Endodermal cell (in vitro differentiated cells): ENCODE measurements around the gene CORO2B. TPM values are rescaled to one million over a fixed set of nuclear protein-coding genes. Genes with fewer than 3 reads are reported as not detected.
"Not testable (repeated sequence)": the region's sequence is repeated elsewhere in the genome, so short reads cannot be mapped to it uniquely, and the experiment has no call there.

Experiments used
- DNase-seq: peaks from one replicate; pipeline ENCODE4 v3.0.0-alpha.2; 2017
- H3K27ac ChIP-seq: 2 replicates; pipeline ENCODE4 v1.5.1; 2013; ENCODE audit warnings: mild to moderate bottlenecking, low read depth, low read length, moderate library complexity
- H3K27me3 ChIP-seq: 2 replicates; pipeline ENCODE4 v1.6.1; 2013; ENCODE audit warnings: mild to moderate bottlenecking, low read length, moderate library complexity; ENCODE audit not compliant: insufficient read depth, control insufficient read depth, poor library complexity, severe bottlenecking
- H3K36me3 ChIP-seq: 2 replicates; pipeline ENCODE4 v1.7.0; 2013; ENCODE audit warnings: mild to moderate bottlenecking, low read length, moderate library complexity; ENCODE audit not compliant: control insufficient read depth, insufficient read depth
- H3K4me1 ChIP-seq: one replicate; pipeline ENCODE4 v1.7.0; 2013; ENCODE audit warnings: low read length; ENCODE audit not compliant: control insufficient read depth, insufficient read depth
- H3K4me3 ChIP-seq: 2 replicates; pipeline ENCODE4 v1.5.1; 2013; ENCODE audit warnings: mild to moderate bottlenecking, low read length, moderate library complexity
- H3K9ac ChIP-seq: 2 replicates; pipeline ENCODE4 v1.6.1; 2013; ENCODE audit warnings: mild to moderate bottlenecking, low read length, moderate library complexity; ENCODE audit not compliant: poor library complexity, severe bottlenecking; ENCODE audit errors: extremely low read depth
- H3K9me3 ChIP-seq: 2 replicates; pipeline ENCODE4 v1.6.1; 2013; ENCODE audit warnings: mild to moderate bottlenecking, low read length, moderate library complexity; ENCODE audit not compliant: control insufficient read depth
- H3K27ac Mint-ChIP-seq: 2 replicates; pipeline ENCODE4 v1.8.0; 2020; ENCODE audit warnings: mixed read lengths
- H3K27me3 Mint-ChIP-seq: 2 replicates; pipeline ENCODE4 v1.8.0; 2021; ENCODE audit warnings: mild to moderate bottlenecking, mixed read lengths; ENCODE audit not compliant: insufficient read depth
- H3K36me3 Mint-ChIP-seq: 2 replicates; pipeline ENCODE4 v1.8.0; 2020; ENCODE audit warnings: low read depth, mixed read lengths
- H3K4me1 Mint-ChIP-seq: 2 replicates; pipeline ENCODE4 v1.8.0; 2020; ENCODE audit warnings: mixed read lengths
- H3K4me3 Mint-ChIP-seq: 2 replicates; pipeline ENCODE4 v1.8.0; 2020; ENCODE audit warnings: mild to moderate bottlenecking, moderate library complexity, mixed read lengths
- H3K9me3 Mint-ChIP-seq: 2 replicates; pipeline ENCODE4 v1.8.0; 2020; ENCODE audit warnings: mild to moderate bottlenecking, mixed read lengths
- WGBS, 2 experiments: methylation state at CpG; one replicate each; pipeline versions ENCODE4 v1.1.5 to v1.1.7; 2013; ENCODE audit warnings: missing lambda C conversion rate in 2 of 2, mixed read lengths in 1 of 2; ENCODE audit not compliant: insufficient coverage in 1 of 2, insufficient read length in 1 of 2; 5-methylcytosine and 5-hydroxymethylcytosine counted together
- total RNA-seq, 2 donors: library from RNA; stranded (reverse); fragmentation: NEBNext Ultra II Directional in 1 of 2; extraction: Animal tissue kit (Norgen Biotek cat#: 25700) in 1 of 2; gene quantifications; 2 replicates in 1 of 2; 3 replicates in 1 of 2; pipeline ENCODE4 v1.2.1, GENCODE V29; 2021
- TF ChIP-seq, protein P1 (sequence below): fragments of 200-600 bp; sonication (generic); conservative IDR thresholded peaks from 2 replicates; pipeline ENCODE4 v1.5.0; 2021; ENCODE audit warnings: antibody characterized with exemption, mild to moderate bottlenecking

The CORO2B gene
- total RNA-seq, 2 donors from 2014 or later: 1.1 to 1.2 TPM

GRCh38 chr15:68751622-68752021 is 172.8 kb downstream of the CORO2B start:
- no peak for DNase-seq
- no peaks in the 10 kb centered on the region for H3K27me3 Mint-ChIP-seq
- Histone ChIP-seq H3K27me3 (no peaks in the 10 kb centered on the region), H3K9me3 (no peaks in the 10 kb centered on the region), H3K4me1 (no peaks in the 10 kb centered on the region), H3K27ac (no peak overlapping the region), H3K9ac (no peak overlapping the region), H3K4me3 (no peak overlapping the region), H3K36me3 (no peaks in the 10 kb centered on the region)
- H3K36me3 Mint-ChIP-seq: no peaks in the 10 kb centered on the region
- no peaks in the 10 kb centered on the region for H3K4me1 Mint-ChIP-seq
- no peak overlapping the region for H3K4me3 Mint-ChIP-seq
- TF ChIP-seq, protein P1, sequence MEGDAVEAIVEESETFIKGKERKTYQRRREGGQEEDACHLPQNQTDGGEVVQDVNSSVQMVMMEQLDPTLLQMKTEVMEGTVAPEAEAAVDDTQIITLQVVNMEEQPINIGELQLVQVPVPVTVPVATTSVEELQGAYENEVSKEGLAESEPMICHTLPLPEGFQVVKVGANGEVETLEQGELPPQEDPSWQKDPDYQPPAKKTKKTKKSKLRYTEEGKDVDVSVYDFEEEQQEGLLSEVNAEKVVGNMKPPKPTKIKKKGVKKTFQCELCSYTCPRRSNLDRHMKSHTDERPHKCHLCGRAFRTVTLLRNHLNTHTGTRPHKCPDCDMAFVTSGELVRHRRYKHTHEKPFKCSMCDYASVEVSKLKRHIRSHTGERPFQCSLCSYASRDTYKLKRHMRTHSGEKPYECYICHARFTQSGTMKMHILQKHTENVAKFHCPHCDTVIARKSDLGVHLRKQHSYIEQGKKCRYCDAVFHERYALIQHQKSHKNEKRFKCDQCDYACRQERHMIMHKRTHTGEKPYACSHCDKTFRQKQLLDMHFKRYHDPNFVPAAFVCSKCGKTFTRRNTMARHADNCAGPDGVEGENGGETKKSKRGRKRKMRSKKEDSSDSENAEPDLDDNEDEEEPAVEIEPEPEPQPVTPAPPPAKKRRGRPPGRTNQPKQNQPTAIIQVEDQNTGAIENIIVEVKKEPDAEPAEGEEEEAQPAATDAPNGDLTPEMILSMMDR: no peak
- peaks cover 2% of the 10 kb centered on the region for H3K9me3 Mint-ChIP-seq
- H3K27ac Mint-ChIP-seq: no peak overlapping the region

GRCh38 chr15:68755731-68756130 is 176.9 kb downstream of the CORO2B start:
- no peak for DNase-seq
- Histone ChIP-seq H3K4me3 (no peak overlapping the region), H3K27me3 (no peaks in the 10 kb centered on the region), H3K9me3 (no peaks in the 10 kb centered on the region), H3K4me1 (no peaks in the 10 kb centered on the region), H3K27ac (no peak overlapping the region), H3K36me3 (no peaks in the 10 kb centered on the region), H3K9ac (no peak overlapping the region)
- no peaks in the 10 kb centered on the region for H3K36me3 Mint-ChIP-seq
- H3K4me1 Mint-ChIP-seq: no peaks in the 10 kb centered on the region
- H3K27me3 Mint-ChIP-seq: no peaks in the 10 kb centered on the region
- H3K4me3 Mint-ChIP-seq: no peak overlapping the region
- H3K27ac Mint-ChIP-seq: no peak overlapping the region
- H3K9me3 Mint-ChIP-seq: no peaks in the 10 kb centered on the region
- 86 to 89% methylated on average over 1 of the region's 2 CpGs for WGBS, 2 experiments
- TF ChIP-seq, protein P1: no peak

- not testable (repeated sequence) for H3K9me3 Mint-ChIP-seq, H3K4me1 ChIP-seq, H3K36me3 Mint-ChIP-seq, H3K27ac Mint-ChIP-seq, H3K4me3 Mint-ChIP-seq, H3K27me3 Mint-ChIP-seq, H3K9me3 ChIP-seq, H3K9ac ChIP-seq, DNase-seq, H3K27me3 ChIP-seq, H3K27ac ChIP-seq, H3K4me1 Mint-ChIP-seq, H3K36me3 ChIP-seq, H3K4me3 ChIP-seq
- WGBS, 2 experiments: 93 to 94% methylated on average over 1 of the region's 1 CpG
Measured at GRCh38 chr15:68759982-68760579, 181.3 kb downstream of the CORO2B start.

- DNase-seq: no peak
- no peaks in the 10 kb centered on the region for H3K4me1 Mint-ChIP-seq
Measured at GRCh38 chr15:68763063-68763462, 184.3 kb downstream of the CORO2B start.

More at GRCh38 chr15:68763063-68763462, 184.3 kb downstream of the CORO2B start:
- Histone ChIP-seq H3K9me3 (no peaks in the 10 kb centered on the region), H3K36me3 (no peaks in the 10 kb centered on the region), H3K4me3 (no peak overlapping the region), H3K27ac (no peak overlapping the region), H3K9ac (no peak overlapping the region), H3K4me1 (no peaks in the 10 kb centered on the region), H3K27me3 (no peaks in the 10 kb centered on the region)
- Mint-ChIP-seq H3K9me3 (no peaks in the 10 kb centered on the region), H3K36me3 (no peaks in the 10 kb centered on the region), H3K27me3 (no peaks in the 10 kb centered on the region), H3K4me3 (no peak overlapping the region), H3K27ac (no peak overlapping the region)
- WGBS, 2 experiments: 83% methylated on average over 4 of the region's 4 CpGs
- TF ChIP-seq, protein P1: no peak
